NCI-H510A (cell line): ENCODE results near the gene MRPS22.
"Not testable (repeated sequence)": the region's sequence is repeated elsewhere in the genome, so short reads cannot be mapped to it uniquely, and the experiment has no call there.

Experiments
- DNase-seq: peaks from one replicate; lab custom pipeline; 2025; lab: John Stamatoyannopoulos, UW

The MRPS22 gene

DNA sequence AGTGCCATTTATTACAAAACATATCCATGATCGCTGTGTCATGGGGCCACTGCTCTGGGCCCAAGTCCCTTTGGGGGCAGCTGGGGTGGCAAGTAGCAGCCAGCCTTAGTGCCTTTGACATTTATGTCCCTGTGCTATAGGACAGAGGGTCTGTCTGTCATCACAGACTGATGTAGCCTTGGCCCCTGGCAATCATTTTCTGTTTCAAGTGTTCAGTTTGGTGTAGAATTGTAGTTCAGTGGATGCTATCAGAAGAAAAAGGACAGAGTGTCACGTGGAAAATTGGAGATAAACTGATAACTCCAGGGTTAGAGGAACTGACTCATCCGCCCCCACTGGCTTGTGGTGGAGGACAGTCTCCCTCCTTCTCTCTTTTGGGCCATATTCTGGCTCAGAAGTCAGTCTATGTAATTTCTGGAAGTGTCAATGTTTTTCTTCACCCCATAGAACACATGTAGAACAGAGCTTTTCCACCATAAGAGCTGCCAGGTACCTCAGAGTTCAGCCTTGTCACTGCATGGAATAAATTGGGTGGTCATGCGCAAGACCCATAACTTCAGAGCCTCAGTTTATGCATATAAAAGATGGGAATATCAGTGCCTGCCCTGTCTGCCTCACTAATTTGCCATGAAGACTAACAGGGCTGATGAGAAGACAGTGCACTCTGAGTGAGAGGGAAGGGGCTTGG lies 4.5 kb upstream of the MRPS22 start:
- no peak for DNase-seq

DNA sequence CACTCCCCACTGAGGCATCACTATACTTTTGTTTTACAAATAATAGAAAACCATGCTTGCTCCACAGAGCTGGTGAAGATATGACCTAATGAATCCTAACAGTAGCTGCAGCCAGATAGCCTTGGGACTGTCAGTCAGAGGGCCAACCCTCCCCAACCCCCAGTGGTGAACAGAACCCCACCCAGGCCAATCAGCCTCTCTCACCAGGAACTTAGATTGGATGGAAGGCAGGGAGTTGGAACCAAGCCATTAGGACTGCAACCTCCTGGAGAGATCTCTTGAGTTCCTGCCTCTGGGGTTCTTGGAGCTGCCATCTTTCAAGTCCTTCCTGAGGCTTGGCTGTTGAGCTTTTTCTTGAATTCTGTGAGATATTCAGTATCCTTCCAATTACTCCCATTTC lies 3.0 kb upstream of the MRPS22 start:
- no peak for DNase-seq

DNA sequence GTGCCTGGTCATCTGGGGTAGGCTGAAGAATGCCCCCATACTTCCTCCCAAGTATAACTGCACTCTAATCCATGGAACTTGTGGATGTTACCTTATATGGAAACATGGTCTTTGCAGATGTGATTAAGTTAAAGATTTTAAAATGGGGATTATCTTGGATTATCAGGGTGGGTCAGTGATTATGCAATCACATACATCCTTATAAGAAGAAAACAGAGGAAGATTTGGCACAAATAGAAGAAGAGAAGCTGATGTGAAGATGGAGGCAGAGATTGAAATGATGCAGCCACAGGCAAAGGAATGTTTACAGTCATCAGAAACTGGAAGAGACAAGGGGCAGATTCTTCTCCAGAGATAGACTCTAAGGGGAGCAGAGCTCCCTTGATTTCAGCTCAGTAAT lies 1.8 kb upstream of the MRPS22 start:
- no peak for DNase-seq

DNA sequence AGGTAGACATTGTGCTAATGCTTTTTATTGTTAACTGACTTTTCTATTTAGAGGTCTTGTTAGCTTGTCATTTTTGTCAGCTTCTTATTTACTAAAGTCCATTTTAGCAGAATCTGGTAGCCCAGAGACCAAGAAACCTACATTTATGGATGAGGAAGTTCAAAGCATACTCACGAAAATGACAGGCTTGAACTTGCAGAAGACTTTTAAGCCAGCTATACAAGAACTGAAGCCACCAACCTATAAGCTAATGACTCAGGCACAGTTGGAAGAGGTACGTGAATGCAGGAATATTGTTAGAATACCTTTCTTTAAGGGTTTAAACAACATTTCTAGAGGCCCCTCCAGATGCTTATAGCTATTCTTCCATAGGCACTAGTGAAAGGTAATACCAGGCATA lies 3.0 kb downstream of the MRPS22 start:
- no peak for DNase-seq

DNA sequence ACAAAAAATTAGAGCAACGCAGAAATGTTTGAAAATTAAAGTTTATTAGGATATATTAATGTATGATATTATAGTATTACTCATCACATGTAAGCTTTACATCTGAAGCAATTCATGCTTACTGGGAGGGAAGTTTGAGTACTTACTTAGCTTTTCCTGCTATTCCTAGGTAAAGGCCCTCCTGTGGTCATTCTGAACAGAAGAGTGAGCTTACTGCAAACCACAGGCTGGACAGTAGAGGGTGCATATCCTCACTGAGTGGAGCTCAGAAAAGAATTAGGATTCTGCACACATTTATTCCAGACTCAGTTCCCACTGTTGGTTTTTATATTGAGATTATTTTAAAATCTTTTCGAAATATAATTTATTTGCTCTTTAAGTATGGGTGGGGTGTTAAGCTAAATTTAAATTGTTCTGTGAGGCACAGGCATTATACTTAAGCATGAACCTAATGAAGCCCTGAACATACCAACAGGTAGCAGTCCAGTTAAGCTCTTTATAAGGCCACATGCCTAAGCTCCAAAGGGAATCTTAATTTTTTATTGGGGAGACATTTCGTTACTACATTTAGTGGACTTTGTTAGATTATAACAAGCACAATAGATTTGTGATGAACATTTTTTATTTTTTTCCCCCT lies 10.2 kb downstream of the MRPS22 start:
- no peak for DNase-seq

DNA sequence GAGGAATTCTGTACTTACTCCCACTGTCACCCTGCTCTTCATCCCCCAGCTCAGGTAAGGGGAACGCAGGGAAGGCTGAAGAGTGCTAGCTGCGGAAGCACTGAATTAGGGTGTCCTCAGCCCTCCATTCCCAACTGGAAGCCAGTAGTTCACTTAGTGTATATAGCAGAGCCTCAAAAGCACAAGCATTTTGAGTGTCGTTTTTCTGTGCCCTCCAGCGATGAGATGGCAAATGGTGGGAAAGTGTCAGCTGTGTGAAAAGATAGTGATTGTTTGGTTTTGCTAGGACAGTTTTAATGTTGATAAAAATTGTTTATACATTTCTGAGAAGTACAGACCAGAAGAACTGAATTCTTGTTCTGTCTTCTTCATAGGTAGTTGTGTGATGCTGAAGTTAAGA lies 10.8 kb downstream of the MRPS22 start:
- no peak for DNase-seq

DNA sequence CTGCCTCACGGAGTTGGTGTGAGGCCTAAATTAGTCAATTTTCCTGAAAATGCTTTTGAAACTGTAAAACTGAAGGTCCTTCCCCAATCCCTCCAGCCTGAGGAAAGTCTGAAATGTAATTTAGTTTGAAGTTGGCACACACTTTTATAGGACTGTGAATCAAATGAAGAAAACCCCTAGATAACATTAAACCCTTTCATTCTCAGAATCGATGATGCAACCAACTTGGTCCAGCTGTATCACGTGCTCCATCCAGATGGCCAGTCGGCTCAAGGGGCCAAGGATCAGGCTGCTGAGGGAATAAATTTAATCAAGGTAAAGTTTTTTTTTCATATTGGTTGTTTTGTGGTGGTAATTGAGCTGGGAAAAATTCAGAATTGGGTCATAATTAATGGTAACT lies 11.7 kb downstream of the MRPS22 start:
- DNase-seq = no peak

DNA sequence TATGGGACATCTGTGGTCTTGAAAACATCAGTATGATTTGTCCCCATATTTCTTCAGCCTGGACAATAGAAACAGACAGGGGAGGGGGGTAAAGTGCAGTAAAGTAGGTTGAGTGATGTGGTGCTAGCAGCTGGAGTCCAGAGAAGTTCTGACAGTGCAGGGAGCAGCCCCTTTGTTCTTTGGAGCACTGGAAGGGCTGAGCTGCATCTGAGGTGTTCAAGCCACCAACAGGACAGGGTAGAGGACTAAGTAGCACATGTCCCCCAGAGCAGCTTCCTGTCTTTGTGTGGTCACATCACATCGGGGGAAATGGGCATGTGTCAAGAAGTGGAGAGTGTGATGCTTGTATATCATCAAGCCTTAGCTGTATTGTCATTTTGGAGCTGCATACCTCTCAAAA lies 12.1 kb downstream of the MRPS22 start:
- DNase-seq = no peak

DNA sequence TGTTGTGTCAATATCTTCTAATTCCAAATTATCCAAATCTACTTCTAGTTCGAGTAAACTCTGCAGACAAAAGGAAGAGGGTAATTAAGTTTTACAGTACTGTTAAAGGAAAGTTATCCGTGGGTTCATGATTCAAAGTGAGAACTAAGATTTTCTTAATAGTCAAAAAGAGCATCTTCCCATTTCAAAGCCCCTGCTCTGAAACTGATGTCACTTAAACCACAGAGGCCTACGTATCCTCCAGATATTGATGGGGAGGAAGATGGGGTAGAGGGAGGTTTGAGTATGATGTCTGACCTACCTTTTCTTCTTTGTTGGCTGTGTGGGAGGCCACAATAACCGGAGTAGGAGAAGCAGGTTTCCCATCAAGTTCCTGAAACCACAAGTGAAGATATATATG lies 14.1 kb downstream of the MRPS22 start:
- DNase-seq = no peak

DNA sequence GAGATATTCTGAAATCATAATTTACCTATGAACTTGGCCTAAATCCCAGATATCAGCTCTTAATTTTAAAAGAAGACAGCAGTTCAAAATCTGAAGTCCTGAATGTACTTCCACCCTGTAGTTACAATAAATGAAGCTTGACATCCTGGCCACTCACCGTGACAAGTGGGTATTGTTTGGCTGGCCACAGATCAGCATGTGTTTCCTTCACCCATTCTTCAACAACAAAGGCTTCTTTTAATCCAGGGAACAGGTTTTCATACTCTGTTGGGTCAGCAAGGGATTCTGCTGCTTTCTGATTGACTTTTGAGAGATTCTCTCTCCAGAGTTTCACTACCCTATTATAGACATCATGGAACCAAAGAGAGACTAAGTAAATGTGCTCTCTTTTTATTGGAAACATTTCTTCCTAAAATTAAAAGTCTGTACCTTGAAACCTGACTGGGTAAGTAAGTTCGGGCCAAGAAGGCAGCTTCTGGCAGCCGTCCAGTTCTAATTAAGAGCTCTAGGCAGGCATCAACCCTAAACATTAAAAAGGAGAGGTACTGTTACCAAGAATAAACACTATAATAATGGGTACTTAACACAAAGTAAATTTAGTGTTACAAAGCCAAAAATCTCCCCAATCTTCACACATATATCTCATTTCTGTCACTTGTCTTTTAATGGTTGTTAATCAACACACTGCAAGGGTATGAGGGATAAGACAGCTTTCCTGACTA lies 15.2 kb downstream of the MRPS22 start:
- DNase-seq = no peak

DNA sequence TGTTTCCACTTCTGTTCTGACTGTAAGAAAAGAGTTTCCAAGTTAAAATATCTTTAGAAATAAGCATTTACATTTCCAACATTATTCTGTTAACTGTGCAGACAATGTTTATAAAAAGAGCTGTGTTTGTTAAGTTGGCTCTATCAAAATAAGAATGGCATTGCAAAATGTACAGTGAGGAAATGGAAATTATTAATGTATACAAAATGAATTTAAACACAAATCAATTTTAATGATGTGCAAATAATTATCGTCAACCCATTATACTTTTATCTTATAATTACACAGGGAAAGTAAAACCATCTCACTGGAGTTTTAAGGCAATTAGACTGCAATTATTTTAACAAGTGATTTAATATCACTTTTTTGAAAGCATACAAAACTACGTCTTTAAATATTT lies 17.5 kb downstream of the MRPS22 start:
- DNase-seq = no peak

DNA sequence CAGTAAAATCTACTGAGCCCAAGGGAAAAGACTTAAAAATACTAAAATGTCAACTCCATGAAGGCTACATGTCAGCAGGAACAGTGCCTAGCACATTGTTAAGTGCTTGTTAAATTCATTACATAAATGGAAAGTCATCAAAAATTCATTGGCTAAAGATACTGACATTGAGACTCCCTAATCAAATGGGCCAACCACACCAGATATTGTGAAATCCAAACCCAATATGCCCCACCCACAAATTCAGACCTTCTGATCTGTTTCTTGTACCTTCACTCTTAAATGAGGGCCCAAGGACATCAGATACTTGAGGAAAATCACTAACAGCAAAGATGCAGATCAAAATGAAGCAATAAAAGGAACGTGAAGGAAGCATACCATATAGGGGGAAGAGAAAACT lies 20.7 kb downstream of the MRPS22 start:
- no peak for DNase-seq

DNA sequence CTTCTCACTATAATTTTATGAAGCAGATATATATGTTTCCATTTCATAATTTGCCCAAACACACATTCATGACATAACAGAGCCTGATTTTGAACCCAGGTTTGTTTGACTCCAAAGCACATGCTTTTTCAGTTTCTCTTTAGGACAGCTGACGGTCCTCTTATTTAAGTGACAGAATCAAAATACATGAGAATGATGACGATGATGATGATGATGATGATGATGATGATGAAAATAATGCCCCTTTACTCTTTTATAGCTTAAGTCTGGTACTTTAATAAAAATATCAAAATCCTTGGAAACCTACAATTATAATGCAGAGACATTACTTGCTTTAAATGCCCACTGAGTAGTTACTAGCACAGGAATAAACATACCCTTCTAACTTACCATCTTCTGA lies 30.3 kb downstream of the MRPS22 start:
- DNase-seq = no peak

DNA sequence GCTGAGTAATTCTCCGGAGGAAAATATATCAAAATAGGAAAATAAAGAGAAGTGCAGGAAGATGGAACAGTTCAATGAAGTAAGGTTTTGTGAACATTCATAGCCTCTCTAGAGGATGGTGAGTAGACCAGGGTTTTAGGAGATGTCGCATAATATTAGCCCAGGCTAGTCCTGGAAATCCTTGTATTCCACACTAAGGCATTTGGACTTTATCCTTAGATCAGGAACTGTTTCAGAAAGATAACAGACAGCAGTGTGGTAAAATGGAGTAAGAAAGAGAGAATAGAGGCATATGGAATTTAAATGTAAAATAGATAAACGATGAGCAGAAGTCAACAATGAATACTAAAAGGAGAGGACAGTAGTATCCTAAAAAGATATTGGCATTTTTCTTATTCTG lies 33.6 kb downstream of the MRPS22 start:
- no peak for DNase-seq

DNA sequence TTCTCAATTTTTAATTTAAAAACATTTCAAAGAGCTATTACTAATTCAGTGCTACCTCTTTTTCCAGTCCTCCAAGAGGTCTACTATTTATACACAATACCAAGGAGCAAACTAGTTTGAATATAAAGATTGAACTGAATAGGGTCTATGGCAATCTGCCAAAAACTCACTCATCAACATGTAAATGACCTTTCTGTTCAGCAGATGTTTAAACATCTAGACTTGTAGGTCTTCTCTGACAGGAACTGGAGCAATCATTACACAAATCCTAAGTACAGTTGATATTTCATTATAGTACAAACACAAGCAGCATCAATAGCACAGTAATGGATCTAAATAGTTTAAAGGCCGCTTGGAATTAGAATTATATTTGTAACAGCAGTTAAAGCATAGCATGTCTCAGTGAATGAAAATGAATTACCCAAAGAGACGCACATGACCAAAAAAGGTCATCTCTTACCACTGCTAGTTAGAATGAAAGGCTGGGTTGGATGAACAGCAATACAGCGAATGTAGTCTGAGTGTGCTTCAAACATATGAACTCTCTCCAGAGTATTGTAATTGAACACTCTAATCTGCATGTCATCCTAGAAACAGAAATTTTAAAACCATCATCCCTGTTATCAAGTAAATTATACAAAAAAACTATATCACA lies 34.9 kb downstream of the MRPS22 start:
- DNase-seq = no peak

DNA sequence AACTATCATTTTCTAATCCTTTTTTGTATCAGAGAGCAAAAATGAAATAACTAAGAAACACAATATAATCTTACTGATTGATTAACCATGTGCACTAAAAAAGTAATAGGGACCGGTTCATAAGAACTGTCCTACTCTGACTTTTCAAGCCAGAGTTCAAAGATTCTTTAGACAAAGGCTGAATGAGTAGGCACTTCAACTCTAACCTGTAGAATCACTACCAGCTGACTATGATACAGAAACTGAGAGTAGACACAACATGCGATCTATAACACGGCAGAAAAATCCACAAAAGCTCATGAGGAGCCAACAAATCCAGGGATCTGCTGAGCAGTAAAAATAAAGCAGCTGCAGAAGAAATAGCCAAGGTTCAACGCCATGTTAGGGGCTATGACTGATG lies 36.8 kb downstream of the MRPS22 start:
- no peak for DNase-seq

DNA sequence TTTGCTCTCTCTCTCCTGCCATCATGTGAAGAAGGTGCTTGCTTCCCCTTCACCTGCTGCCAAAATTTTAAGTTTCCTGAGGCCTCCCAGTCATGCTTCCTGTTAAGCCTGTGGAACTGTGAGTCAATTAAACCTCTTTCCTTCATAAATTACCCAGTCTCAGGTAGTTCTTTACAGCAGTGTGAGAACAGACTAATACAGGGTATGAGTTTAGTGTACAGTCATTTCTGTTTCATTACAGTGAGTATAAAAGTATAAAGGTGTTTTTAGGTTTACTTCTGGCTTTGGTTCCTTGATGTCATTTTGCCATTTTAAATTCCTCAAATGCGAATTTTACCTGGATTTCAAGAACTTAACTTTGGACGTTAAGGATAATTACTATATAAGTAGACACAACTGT lies 38.5 kb downstream of the MRPS22 start:
- DNase-seq = not testable (repeated sequence)

DNA sequence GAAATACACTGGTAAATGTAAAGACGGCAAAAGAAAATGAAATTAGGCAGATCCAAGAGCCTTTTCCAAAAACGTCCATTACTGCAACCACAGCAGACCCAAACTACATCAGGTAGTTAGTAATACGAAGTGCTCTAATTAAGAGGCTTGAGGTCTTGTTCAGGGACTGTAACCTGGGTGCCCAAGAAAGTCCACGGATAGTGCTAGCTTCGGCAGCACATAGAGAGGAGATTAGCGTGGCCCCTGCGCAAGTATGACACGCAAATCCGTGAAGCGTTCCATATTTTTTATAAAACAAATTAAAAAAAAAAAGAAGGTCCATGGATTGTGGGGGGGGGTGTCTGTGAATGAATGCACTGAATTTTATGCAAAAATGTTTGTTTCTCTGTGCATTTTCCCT lies 44.3 kb downstream of the MRPS22 start:
- no peak for DNase-seq

DNA sequence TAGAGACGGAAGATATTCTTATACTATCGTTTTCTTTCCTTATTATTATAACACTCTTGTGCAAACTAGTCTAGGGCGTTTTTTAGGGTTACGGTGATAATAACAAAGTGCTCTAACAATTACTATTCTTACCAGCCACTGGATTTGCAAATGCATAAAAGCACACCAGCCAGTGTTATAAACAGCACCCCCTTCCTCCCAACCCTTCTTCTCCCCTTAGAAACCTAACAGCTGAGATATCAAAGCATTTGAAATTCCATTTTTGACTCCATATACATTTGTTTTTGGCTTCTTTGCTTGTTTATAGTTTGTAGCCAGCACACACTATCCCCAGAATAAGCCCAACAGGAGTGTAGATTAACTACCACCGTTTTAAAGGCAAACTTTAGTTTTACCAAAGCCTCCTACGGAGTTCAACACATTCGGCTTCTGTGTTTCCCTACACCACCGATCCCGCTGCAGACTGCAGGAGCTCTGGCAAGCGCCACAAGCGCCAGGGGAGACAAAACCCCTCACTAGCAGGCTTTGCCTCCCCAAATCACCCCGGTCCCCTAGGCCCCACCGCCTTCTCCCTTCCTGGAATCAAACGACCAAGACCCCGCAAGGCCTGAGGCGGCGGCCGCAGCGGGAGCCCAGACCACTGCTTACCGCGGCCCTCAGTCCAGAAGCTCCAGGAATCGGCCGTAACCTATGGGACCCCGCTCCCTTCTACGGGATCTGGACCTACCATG lies 45.2 kb downstream of the MRPS22 start:
- no peak for DNase-seq

DNA sequence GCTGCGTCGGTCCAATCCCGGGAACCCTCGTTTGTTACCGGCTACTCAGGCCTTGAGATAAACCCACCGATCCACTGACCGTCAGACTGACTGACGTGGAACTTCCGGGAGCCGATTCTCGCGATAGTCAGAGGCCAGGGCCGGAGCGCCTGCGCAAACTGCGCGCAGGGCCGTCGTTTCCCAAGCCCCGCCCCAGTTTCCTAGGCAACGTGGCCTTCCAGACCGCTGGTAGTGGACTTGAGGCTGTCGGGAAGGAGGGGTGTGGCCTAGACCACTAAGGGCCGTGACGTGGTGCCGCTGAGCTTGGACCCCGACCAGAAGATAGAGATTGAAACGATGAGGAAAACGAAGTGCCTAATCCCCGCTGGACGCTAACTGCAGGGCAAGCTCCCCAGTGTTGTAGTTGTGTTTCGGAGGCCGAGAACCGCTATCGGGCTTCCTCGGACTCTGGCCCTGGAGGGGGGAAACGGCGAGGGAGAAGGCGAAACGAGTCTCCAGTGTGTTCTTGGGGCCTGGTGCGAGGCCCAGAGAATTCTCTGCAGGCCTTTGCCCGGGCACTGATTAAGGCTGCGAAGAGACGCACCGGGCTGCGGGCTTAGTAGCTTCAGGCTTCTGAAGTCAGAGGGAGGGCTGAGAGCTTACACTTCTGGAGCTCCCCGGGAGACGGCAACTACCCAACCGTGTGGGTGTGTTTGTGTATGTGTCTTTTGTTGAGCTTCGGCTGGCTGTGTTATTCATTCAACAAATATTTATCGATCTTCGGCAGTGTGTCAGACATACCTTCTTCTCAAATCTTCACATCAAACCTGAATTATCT lies 45.9 kb downstream of the MRPS22 start, which contains the start of gene COPB2:
Gene COPB2 (minus strand): TSS at position 96 of the 817 bp plus-strand sequence. CDS start 97 bp downstream, outside the sequence.
- peak; percentile 88 for DNase-seq

DNA sequence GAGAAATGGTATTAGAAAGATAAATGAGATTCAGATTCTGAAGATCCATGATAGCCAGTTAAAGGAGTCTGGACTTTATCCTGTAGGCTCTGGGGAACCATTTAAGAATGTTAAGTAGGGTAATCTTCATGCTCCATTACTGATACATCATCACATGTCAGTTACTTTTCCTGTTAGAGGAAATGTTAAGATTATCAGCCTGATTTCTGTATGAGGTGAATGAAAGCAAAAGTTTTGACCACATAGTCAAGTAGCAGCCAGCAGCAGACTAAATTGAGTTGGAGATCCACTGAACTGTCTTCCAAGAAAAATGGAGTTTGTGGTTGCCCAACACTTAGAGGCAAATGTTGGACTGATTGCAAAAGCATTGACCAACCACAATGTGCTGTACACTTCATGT lies 50.3 kb downstream of the MRPS22 start:
- no peak for DNase-seq
